H9 (cell line): Measurements from ENCODE around the gene HUNK. TPM values are rescaled to one million over a fixed set of nuclear protein-coding genes. Genes with fewer than 3 reads are reported as not detected.

Experiments used
- DNase-seq: peaks from one replicate; pipeline ENCODE4 v3.0.0-alpha.2; 2017
- H2AFZ ChIP-seq: one replicate; pipeline ENCODE4 v1.6.1; 2013; ENCODE audit warnings: mild to moderate bottlenecking, low read length, control low read depth, moderate library complexity
- H2AK5ac ChIP-seq: 2 replicates; pipeline ENCODE4 v1.6.1; 2013; ENCODE audit warnings: low read length, control low read depth, mixed read lengths; ENCODE audit not compliant: insufficient read length
- H2BK120ac ChIP-seq: one replicate; pipeline ENCODE4 v1.6.1; 2013; ENCODE audit warnings: low read depth, mild to moderate bottlenecking, low read length, control low read depth, inconsistent platforms; ENCODE audit not compliant: poor library complexity, severe bottlenecking
- H2BK12ac ChIP-seq: 2 replicates; pipeline ENCODE4 v1.6.1; 2013; ENCODE audit warnings: low read length, control low read depth, mixed read lengths, low read depth; ENCODE audit not compliant: insufficient read length
- H2BK15ac ChIP-seq: 2 replicates; pipeline ENCODE4 v1.6.1; 2013; ENCODE audit warnings: low read depth, low read length, control low read depth
- H2BK20ac ChIP-seq: one replicate; pipeline ENCODE4 v1.6.1; 2013; ENCODE audit warnings: low read depth, mild to moderate bottlenecking, low read length, control low read depth, inconsistent platforms; ENCODE audit not compliant: poor library complexity, severe bottlenecking
- H2BK5ac ChIP-seq: 2 replicates; pipeline ENCODE4 v1.6.1; 2013; ENCODE audit warnings: low read length, control low read depth, mixed read lengths; ENCODE audit not compliant: insufficient read length
- H3K14ac ChIP-seq: 2 replicates; pipeline ENCODE4 v1.6.1; 2013; ENCODE audit warnings: low read length, control low read depth; ENCODE audit not compliant: insufficient read depth
- H3K18ac ChIP-seq: 2 replicates; pipeline ENCODE4 v1.6.1; 2013; ENCODE audit warnings: low read depth, mild to moderate bottlenecking, mixed read lengths, low read length, control low read depth; ENCODE audit not compliant: insufficient read length
- H3K23ac ChIP-seq: 2 replicates; pipeline ENCODE4 v1.6.1; 2013; ENCODE audit warnings: low read length, control low read depth, mixed read lengths, low read depth; ENCODE audit not compliant: insufficient read length
- H3K23me2 ChIP-seq: 2 replicates; pipeline ENCODE4 v1.6.1; 2013; ENCODE audit warnings: low read depth, mild to moderate bottlenecking, mixed read lengths, low read length, control low read depth; ENCODE audit not compliant: insufficient read length, poor library complexity, severe bottlenecking
- H3K27ac ChIP-seq: 2 replicates; pipeline ENCODE4 v1.5.1; 2013; ENCODE audit warnings: low read length, control low read depth, mixed read lengths, low read depth; ENCODE audit not compliant: insufficient read length
- H3K27me3 ChIP-seq: 2 replicates; pipeline ENCODE4 v1.6.1; 2013; ENCODE audit warnings: low read length, control low read depth, inconsistent platforms; ENCODE audit not compliant: insufficient read depth
- H3K4ac ChIP-seq: 2 replicates; pipeline ENCODE4 v1.6.1; 2013; ENCODE audit warnings: low read depth, mild to moderate bottlenecking, control low read depth, inconsistent platforms, low read length, moderate library complexity
- H3K4me1 ChIP-seq: 2 replicates; pipeline ENCODE4 v1.6.1; 2013; ENCODE audit warnings: low read length, control low read depth, inconsistent platforms; ENCODE audit not compliant: insufficient read depth
- H3K4me2 ChIP-seq: 2 replicates; pipeline ENCODE4 v1.6.1; 2013; ENCODE audit warnings: low read length, control low read depth, mixed read lengths; ENCODE audit not compliant: insufficient read length, insufficient read depth
- H3K56ac ChIP-seq: 2 replicates; pipeline ENCODE4 v1.6.1; 2013; ENCODE audit warnings: low read depth, mild to moderate bottlenecking, mixed read lengths, low read length, control low read depth; ENCODE audit not compliant: insufficient read length
- H3K79me1 ChIP-seq: 2 replicates; pipeline ENCODE4 v1.6.1; 2013; ENCODE audit warnings: low read depth, mild to moderate bottlenecking, moderate library complexity, low read length, control low read depth, inconsistent platforms; ENCODE audit not compliant: insufficient read depth, poor library complexity, severe bottlenecking
- H3K79me2 ChIP-seq: 2 replicates; pipeline ENCODE4 v1.6.1; 2013; ENCODE audit warnings: low read length, control low read depth, inconsistent platforms; ENCODE audit not compliant: insufficient read depth
- H3K9ac ChIP-seq: 2 replicates; pipeline ENCODE4 v1.6.1; 2013; ENCODE audit warnings: low read length, control low read depth, mixed read lengths; ENCODE audit not compliant: insufficient read length; ENCODE audit errors: extremely low read depth
- H3K9me3 ChIP-seq: one replicate; pipeline ENCODE4 v1.6.1; 2013; ENCODE audit warnings: low read depth, low read length, inconsistent platforms; ENCODE audit not compliant: control insufficient read depth
- H3T11ph ChIP-seq: one replicate; pipeline ENCODE4 v1.6.1; 2013; ENCODE audit warnings: mild to moderate bottlenecking, low read length, control low read depth, inconsistent platforms
- H4K20me1 ChIP-seq: one replicate; pipeline ENCODE4 v1.6.1; 2013; ENCODE audit not compliant: control insufficient read depth, insufficient read length, insufficient read depth
- H4K5ac ChIP-seq: 2 replicates; pipeline ENCODE4 v1.6.1; 2013; ENCODE audit warnings: low read depth, mild to moderate bottlenecking, mixed read lengths, low read length, control low read depth; ENCODE audit not compliant: insufficient read length
- H4K8ac ChIP-seq: replicated peaks from 2 replicates; pipeline ENCODE4 v1.6.1; 2013; ENCODE audit warnings: low read length, control low read depth, mixed read lengths, low read depth; ENCODE audit not compliant: insufficient read length
- H4K91ac ChIP-seq: 2 replicates; pipeline ENCODE4 v1.6.1; 2013; ENCODE audit warnings: low read depth, mild to moderate bottlenecking, moderate library complexity, mixed read lengths, low read length, control low read depth; ENCODE audit not compliant: insufficient read length
- H3K27ac Mint-ChIP-seq, 3 experiments: 2 replicates in 2 of 3; 3 replicates in 1 of 3; pipeline ENCODE4 v1.8.0; 2020 to 2021; ENCODE audit warnings: mixed read lengths in 3 of 3, mild to moderate bottlenecking in 1 of 3, moderate library complexity in 1 of 3
- H3K27me3 Mint-ChIP-seq: 2 replicates; pipeline ENCODE4 v1.8.0; 2021; ENCODE audit warnings: low read depth, mild to moderate bottlenecking, moderate library complexity, mixed read lengths
- H3K36me3 Mint-ChIP-seq, 3 experiments: 2 replicates in 2 of 3; 3 replicates in 1 of 3; pipeline ENCODE4 v1.8.0; 2020 to 2021; ENCODE audit warnings: low read depth in 3 of 3, mixed read lengths in 3 of 3; ENCODE audit not compliant: insufficient read depth in 1 of 3
- H3K4me1 Mint-ChIP-seq, 2 experiments: 2 replicates each; pipeline ENCODE4 v1.8.0; 2020; ENCODE audit warnings: mixed read lengths in 2 of 2
- H3K4me3 Mint-ChIP-seq, 2 experiments: 2 replicates in 1 of 2; 3 replicates in 1 of 2; pipeline ENCODE4 v1.8.0; 2020 to 2021; ENCODE audit warnings: mild to moderate bottlenecking in 2 of 2, mixed read lengths in 2 of 2, moderate library complexity in 1 of 2
- H3K9me3 Mint-ChIP-seq, 2 experiments: 2 replicates in 1 of 2; 3 replicates in 1 of 2; pipeline ENCODE4 v1.8.0; 2020; ENCODE audit warnings: mild to moderate bottlenecking in 2 of 2, mixed read lengths in 2 of 2, moderate library complexity in 1 of 2
- WGBS: extraction: QIAGEN DNeasy Blood & Tissue Kit; methylation state at CpG from one replicate; pipeline ENCODE4 v1.1.7; 2013; ENCODE audit warnings: missing lambda C conversion rate, low lambda C conversion rate, mixed read lengths; ENCODE audit not compliant: insufficient read length; ENCODE audit errors: extremely low coverage; 5-methylcytosine and 5-hydroxymethylcytosine counted together
- total RNA-seq: library from RNA; stranded (reverse); gene quantifications from 2 replicates; pipeline ENCODE4 v1.2.1, GENCODE V29; 2021
- TF ChIP-seq, protein P1 (sequence below): fragments of 200-600 bp; sonication (generic); conservative IDR thresholded peaks from 3 replicates; pipeline ENCODE4 v1.8.0; 2021; ENCODE audit warnings: antibody characterized with exemption, mild to moderate bottlenecking

Gene HUNK
- total RNA-seq, 1 experiment from 2014 or later, result 5.8 TPM

DNA sequence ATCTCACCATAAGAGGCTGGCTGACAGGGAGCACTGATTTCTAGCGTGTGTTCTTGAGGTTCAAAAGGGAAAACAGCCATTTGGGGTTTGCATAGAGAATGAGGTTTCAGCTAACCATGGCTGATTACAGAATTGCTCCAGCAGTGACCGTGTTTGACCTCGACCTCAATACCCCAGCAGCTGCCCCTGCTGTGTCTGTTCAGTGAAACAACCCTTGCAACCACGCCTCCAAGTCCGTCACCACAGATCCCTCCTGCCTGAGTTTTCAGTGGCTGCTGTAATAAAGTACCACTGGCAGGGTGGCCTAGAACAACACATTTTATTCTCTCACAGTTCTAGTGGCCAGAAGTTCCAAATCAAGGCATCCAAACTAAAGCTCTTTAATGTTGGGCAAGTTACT, 147.7 kb downstream of the HUNK start:
- H4K91ac ChIP-seq, result no peak overlapping the region
- no peak overlapping the region for H3K56ac ChIP-seq
- H3K23ac ChIP-seq, result no peak overlapping the region
- H3K4me1 ChIP-seq, result no peaks in the 10 kb centered on the region
- no peaks in the 10 kb centered on the region; the same call in 1 of the 2 replicates for H3K27me3 Mint-ChIP-seq
- no peak overlapping the region for H2AK5ac ChIP-seq
- H3K18ac ChIP-seq, result no peak overlapping the region
- no peaks in the 10 kb centered on the region for H3K27me3 ChIP-seq
- H3K27ac Mint-ChIP-seq, result no peak overlapping the region; a peak in 2 of 7 replicates
- H4K20me1 ChIP-seq, result no peaks in the 10 kb centered on the region
- TF ChIP-seq, protein P1, sequence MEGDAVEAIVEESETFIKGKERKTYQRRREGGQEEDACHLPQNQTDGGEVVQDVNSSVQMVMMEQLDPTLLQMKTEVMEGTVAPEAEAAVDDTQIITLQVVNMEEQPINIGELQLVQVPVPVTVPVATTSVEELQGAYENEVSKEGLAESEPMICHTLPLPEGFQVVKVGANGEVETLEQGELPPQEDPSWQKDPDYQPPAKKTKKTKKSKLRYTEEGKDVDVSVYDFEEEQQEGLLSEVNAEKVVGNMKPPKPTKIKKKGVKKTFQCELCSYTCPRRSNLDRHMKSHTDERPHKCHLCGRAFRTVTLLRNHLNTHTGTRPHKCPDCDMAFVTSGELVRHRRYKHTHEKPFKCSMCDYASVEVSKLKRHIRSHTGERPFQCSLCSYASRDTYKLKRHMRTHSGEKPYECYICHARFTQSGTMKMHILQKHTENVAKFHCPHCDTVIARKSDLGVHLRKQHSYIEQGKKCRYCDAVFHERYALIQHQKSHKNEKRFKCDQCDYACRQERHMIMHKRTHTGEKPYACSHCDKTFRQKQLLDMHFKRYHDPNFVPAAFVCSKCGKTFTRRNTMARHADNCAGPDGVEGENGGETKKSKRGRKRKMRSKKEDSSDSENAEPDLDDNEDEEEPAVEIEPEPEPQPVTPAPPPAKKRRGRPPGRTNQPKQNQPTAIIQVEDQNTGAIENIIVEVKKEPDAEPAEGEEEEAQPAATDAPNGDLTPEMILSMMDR, result no peak
- no peak overlapping the region for H3K4ac ChIP-seq
- no peak overlapping the region for H2BK5ac ChIP-seq
- H3K4me2 ChIP-seq, result no peak overlapping the region
- H3K23me2 ChIP-seq, result no peaks in the 10 kb centered on the region
- no peak overlapping the region for H2BK15ac ChIP-seq
- no peak overlapping the region for H3K27ac ChIP-seq
- DNase-seq, result no peak
- H3K9ac ChIP-seq, result no peak overlapping the region
- no peak overlapping the region for H2BK12ac ChIP-seq
- H3K9me3 Mint-ChIP-seq, result no peaks in the 10 kb centered on the region
- no peak overlapping the region for H3T11ph ChIP-seq
- H4K5ac ChIP-seq, result no peak overlapping the region
- H3K79me1 ChIP-seq, result no peaks in the 10 kb centered on the region
- H3K4me1 Mint-ChIP-seq, result no peaks in the 10 kb centered on the region
- no peaks in the 10 kb centered on the region for H3K79me2 ChIP-seq
- no peak overlapping the region for H2BK20ac ChIP-seq
- H3K14ac ChIP-seq, result 0 out of 2 replicates have a peak overlapping the region, but pooled peaks have one; percentile 29
- H2BK120ac ChIP-seq, result no peak overlapping the region
- H3K9me3 ChIP-seq, result no peaks in the 10 kb centered on the region
- no peaks in the 10 kb centered on the region for H3K36me3 Mint-ChIP-seq
- no peak overlapping the region for H2AFZ ChIP-seq
- WGBS, result no CpG with 5 or more reads among the region's 5 CpGs
- H4K8ac ChIP-seq, result peak overlapping the region; percentile 68
- H3K4me3 Mint-ChIP-seq, result no peak overlapping the region
